ENCODE results near the gene OR8J1. TPM values are rescaled to one million over a fixed set of nuclear protein-coding genes. Genes with fewer than 3 reads are reported as not detected.
A peak's percentile ranks its signal among the peaks of the same experiment; 100 is the strongest.

OR8J1 gene
- not detected for total RNA-seq
- not detected for polyA plus RNA-seq

DNA sequence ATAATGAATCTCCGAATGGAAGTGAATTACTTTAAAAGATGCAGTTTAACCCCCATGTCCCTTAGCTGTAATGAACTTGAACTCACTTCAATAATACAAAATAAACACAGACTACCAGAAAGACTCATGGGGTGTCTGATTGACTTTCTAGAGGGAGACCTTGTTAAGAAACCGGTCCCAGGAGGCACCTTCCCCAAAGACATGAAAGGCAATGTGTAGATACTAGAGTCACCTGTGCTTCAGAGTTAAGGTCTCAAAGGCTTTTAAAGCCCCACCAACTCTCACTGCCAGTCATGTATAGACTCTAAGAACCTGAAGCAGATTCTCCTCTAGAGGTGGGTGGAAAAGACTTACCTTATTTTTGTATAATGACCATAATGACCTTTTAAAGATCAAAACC, at the start of gene OR8J1:
Gene OR8J1, plus strand, starts transcription at position 301 of the 400 bp plus-strand sequence. CDS start 5,956 bp downstream, outside the sequence.
- no peak for DNase-seq (ENCODE audit: low spot score)
- Histone ChIP-seq H3K9me3 (ENCODE audit: control insufficient read depth in 4 of 4, low read length in 3 of 4) (no peaks in the 10 kb centered on the region), H3K36me3 (ENCODE audit: control insufficient read depth in 4 of 4, insufficient read depth in 3 of 4, low read depth in 1 of 4, low read length in 3 of 4) (no peaks in the 10 kb centered on the region), H3K27ac (ENCODE audit: low read depth in 1 of 2, low read length in 2 of 2) (no peak within 1 kb of the TSS), H3K27me3 (ENCODE audit: control insufficient read depth in 4 of 4, insufficient read depth in 4 of 4, low read length in 3 of 4) (no peaks in the 10 kb centered on the region), H3K4me1 (ENCODE audit: control insufficient read depth in 4 of 4, insufficient read depth in 4 of 4, low read length in 3 of 4) (no peaks in the 10 kb centered on the region), H3K4me3 (ENCODE audit: low read depth in 1 of 3, low read length in 3 of 3) (no peak within 1 kb of the TSS), H3K9ac (ENCODE audit: low read depth in 1 of 2, low read length in 2 of 2) (no peak within 1 kb of the TSS)
- WGBS = 76% methylated on average over 2 of the region's 2 CpGs
- TF ChIP-seq CTCF (IDR thresholded peaks at IDR 0.05; ENCODE audit: low read depth, low read length, missing input control) = no peak
- TF ChIP-seq REST (IDR thresholded peaks at IDR 0.05) = no peak
- TF ChIP-seq HNF4G (IDR thresholded peaks at IDR 0.05) = no peak
- no peak for TF ChIP-seq YY1 (IDR thresholded peaks at IDR 0.05)
- TF ChIP-seq, protein P1, sequence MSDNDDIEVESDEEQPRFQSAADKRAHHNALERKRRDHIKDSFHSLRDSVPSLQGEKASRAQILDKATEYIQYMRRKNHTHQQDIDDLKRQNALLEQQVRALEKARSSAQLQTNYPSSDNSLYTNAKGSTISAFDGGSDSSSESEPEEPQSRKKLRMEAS (IDR thresholded peaks at IDR 0.05) = no peak
- TF ChIP-seq JUND (IDR thresholded peaks at IDR 0.05) = no peak
- no peak for TF ChIP-seq HNF4A (conservative IDR thresholded peaks at IDR 0.05)

DNA sequence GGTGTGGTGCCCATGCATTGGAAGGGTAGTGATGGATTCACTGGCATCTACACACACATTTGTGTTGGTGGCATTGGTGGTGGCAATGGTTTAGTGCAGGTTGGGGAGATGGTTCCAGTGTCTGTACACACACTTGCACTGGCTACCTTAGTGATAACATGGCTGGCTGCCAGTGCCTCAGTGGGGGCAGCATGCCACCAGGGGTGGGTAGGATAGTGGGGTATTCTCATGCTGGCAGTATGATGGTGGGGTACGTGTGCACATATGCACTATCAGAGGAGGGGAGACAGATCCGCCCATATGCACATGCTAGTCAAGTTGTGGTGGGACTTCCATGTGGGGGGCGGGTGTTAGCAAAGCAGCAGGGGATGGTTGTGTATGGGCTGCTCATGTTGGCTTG, 46.3 kb upstream of the OR8J1 start:
- no peak for DNase-seq (ENCODE audit: low spot score)
- no peak for TF ChIP-seq RXRA (IDR thresholded peaks at IDR 0.05)
- TF ChIP-seq HNF4A (conservative IDR thresholded peaks at IDR 0.05) = no peak
- no peak for TF ChIP-seq NR2F2 (IDR thresholded peaks at IDR 0.05)
- no peak for TF ChIP-seq SP1 (IDR thresholded peaks at IDR 0.05)
- TF ChIP-seq, protein P1 (IDR thresholded peaks at IDR 0.05) = no peak
- no peak for TF ChIP-seq FOXA1 (IDR thresholded peaks at IDR 0.05)
- TF ChIP-seq, protein P2, sequence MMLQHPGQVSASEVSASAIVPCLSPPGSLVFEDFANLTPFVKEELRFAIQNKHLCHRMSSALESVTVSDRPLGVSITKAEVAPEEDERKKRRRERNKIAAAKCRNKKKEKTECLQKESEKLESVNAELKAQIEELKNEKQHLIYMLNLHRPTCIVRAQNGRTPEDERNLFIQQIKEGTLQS (IDR thresholded peaks at IDR 0.05) = no peak
- no peak for TF ChIP-seq REST (IDR thresholded peaks at IDR 0.05)
- no peak for TF ChIP-seq JUND (IDR thresholded peaks at IDR 0.05)
- TF ChIP-seq CTCF (IDR thresholded peaks at IDR 0.05; ENCODE audit: low read depth, low read length, missing input control) = no peak
- no peak for TF ChIP-seq FOXA2 (IDR thresholded peaks at IDR 0.05)
- no peak for TF ChIP-seq RAD21 (IDR thresholded peaks at IDR 0.05)
- no peak for TF ChIP-seq GABPA (IDR thresholded peaks at IDR 0.05 in 1 of 2, conservative IDR thresholded peaks at IDR 0.05 in 1 of 2)
- no peak for TF ChIP-seq YY1 (IDR thresholded peaks at IDR 0.05)
- TF ChIP-seq HNF4G (IDR thresholded peaks at IDR 0.05) = no peak
- 75% methylated on average over 3 of the region's 3 CpGs for WGBS
- H3K9ac ChIP-seq (ENCODE audit: low read depth in 1 of 2, low read length in 2 of 2) = no peak overlapping the region
- H3K27me3 ChIP-seq (ENCODE audit: control insufficient read depth in 4 of 4, insufficient read depth in 4 of 4, low read length in 3 of 4) = no peaks in the 10 kb centered on the region
- H3K27ac ChIP-seq (ENCODE audit: low read depth in 1 of 2, low read length in 2 of 2) = no peak overlapping the region
- no peaks in the 10 kb centered on the region for H3K36me3 ChIP-seq (ENCODE audit: control insufficient read depth in 4 of 4, insufficient read depth in 3 of 4, low read depth in 1 of 4, low read length in 3 of 4)
- H3K9me3 ChIP-seq (ENCODE audit: control insufficient read depth in 4 of 4, low read length in 3 of 4) = peaks cover 0 to 6% (median 2%) of the 10 kb centered on the region in 4 donors
- H3K4me3 ChIP-seq (ENCODE audit: low read depth in 1 of 3, low read length in 3 of 3) = peak overlapping the region in 1 of 3 donors; percentile 11
- H3K4me1 ChIP-seq (ENCODE audit: control insufficient read depth in 4 of 4, insufficient read depth in 4 of 4, low read length in 3 of 4) = no peaks in the 10 kb centered on the region
